HG03045 (cell line): ENCODE data around the gene ITPKB.
"Not testable (repeated sequence)": the region's sequence is repeated elsewhere in the genome, so short reads cannot be mapped to it uniquely, and the experiment has no call there.

Experiments
- ATAC-seq: cut with Tn5 transposase; IDR thresholded peaks from one replicate; pipeline ENCODE4 v1.9.1; 2021; ENCODE audit warnings: mild to moderate bottlenecking, moderate library complexity; ENCODE audit not compliant: unreplicated experiment

Gene ITPKB

GRCh38 chr1:226738995-226739695 lies at the start of gene ITPKB:
TSS of gene ITPKB (minus strand) at chr1:226739282. CDS start at chr1:226737458, 1,824 bp downstream.
- ATAC-seq = no peak

DNA sequence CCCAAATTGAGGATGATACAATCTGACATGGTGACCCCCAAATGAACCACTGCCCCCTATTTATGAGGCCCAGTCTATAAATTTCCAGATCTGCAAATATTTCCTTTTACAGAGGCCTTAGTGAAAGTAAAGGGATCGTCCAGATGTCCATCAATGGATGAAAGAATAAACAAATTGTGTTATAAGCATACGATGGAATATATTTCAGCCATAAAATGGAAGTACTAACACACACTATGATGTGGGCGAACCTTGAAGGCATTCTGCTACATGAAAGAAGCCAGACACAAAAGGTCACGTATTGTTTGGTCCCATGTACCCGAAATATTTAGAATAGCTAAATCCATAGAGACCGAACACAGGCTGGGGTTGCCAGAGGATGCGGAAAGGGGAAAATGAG lies 48.6 kb upstream of the ITPKB start:
- no peak for ATAC-seq

GRCh38 chr1:226787071-226787470 lies 48.0 kb upstream of the ITPKB start:
- no peak for ATAC-seq

DNA sequence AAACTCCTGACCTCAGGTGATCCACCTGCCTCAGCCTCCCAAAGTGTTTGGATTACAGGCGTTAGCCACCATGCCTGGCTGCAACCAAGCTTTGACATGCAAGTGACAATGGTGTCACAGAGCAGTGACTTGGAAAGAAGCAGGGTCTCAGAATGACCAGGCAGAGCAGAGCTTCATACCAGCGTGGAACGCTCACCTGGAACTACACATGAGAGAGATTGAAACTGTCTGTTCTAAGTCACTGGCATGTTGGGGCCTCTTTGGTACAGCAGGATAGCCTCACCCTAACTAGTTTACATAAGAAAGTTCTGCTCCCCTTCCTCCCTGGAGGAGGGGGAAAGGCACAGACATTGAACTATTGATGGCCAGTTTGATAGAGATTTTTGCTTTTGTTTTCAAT lies 47.5 kb upstream of the ITPKB start:
- ATAC-seq = peak; percentile 86

- no peak for ATAC-seq
These were observed 46.7 kb upstream of the ITPKB start for GRCh38 chr1:226785805-226786204.

DNA sequence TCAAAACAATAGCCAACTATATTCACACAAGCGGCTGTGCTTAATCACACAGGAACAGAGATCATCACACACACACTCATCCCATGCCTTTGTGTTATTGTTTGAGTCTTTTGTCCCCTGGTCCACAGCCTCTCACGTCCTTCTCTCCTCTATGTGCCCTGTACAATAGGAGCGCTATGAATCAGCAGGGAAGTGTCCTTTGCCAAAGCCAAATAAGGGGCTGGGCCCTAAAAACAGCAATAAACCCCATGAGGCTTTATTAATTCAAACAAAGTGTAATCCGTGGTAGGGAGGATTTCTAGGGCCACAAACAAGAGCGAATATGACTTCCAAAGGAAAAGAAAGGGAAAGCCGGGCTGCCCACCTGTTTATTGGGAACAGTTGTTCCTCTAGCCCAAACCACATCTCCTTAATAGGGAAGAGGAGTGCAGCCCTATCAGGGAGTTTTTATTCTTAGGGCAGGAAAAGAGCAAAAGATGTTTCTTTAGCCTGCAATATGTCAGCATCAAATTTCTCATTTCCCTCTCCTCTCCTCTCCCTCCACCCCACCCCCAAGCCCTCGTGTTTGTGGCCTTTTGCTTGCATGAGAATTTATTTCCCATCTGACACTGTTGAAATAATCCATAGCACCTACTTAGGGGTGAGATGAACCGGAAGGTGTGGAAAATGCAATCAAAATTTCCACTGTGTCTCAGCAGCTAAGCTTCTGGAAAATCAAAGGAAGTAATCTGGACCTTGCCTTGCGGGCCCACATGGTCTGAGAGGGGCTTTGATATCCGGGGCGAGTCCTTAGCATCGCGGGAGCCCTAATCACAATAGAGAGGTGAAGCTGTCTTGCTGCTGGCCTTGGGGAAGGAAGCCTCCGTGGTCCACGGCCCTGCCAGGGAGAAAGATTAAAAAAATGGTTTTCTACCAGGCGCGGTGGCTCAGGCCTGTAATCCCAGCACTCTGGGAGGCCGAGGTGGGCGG lies 45.3 kb upstream of the ITPKB start:
- no peak for ATAC-seq

- no peak for ATAC-seq
These were observed 43.9 kb upstream of the ITPKB start for GRCh38 chr1:226782845-226783601.

- ATAC-seq = no peak
These were observed 43.0 kb upstream of the ITPKB start for GRCh38 chr1:226781937-226782609.

- no peak for ATAC-seq
These were observed 40.5 kb upstream of the ITPKB start for GRCh38 chr1:226779561-226779960.

DNA sequence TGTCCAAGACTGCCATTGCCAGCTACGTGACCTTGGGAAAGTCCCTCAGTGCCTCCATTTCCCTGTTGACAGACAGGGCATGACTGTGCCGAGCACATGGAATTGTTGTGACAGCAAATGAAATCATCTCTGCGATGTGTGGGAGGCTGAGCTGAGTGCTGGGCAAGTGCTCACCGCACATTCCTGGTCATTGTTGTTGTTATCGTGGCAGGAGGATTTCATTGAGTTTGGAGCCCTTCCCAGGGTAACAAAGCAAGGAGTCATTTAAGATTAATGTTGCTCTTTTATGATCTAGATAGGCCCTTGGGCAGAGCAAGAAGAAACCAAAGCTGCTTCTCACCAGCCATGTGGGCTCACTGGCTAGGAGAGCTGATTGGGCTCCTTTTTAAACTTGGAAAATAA lies 39.6 kb upstream of the ITPKB start:
- no peak for ATAC-seq

GRCh38 chr1:226776975-226777374 lies 37.9 kb upstream of the ITPKB start:
- ATAC-seq = no peak

DNA sequence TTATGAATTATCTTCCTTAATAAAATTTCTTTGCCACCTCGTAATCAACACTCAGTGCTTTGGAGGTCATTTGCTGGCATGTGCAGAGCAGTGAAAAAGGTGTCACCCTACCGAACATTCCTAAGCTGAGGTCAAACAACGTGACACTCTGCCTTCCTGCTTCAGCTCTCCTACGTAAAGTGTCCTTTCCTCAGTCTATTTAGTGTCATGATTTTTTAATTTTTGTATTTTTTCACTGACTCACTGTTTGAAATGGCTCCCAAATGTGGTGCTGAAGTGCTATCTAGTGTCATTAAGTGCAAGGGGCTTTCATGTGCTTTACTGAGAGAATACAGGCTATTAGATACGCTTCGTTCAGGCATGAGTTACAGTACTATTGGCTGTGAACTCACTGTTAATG lies 37.0 kb upstream of the ITPKB start:
- ATAC-seq = no peak

- peak; percentile 79 for ATAC-seq
These were observed 33.5 kb upstream of the ITPKB start for GRCh38 chr1:226772446-226773139.

- not testable (repeated sequence) for ATAC-seq
These were observed 28.1 kb upstream of the ITPKB start for GRCh38 chr1:226767170-226767569.

DNA sequence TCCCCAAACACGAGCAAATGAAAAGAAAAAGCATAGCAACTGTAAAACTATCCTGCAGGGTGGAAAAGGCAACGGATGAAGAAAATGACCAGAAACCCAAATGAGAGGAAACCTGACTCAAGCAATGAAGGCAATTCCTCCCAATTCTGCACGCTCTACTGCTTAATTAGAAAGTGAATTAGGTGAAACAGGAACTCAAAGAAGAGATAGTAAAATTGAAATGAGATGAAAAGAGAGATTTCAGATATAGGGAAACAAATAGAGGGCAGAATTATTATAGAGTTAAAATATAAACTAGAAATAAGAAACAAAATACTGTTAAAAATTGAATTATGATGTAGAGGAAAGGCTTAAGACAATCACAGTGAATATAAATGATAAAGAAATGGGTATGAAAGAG lies 27.5 kb upstream of the ITPKB start:
- no peak for ATAC-seq

DNA sequence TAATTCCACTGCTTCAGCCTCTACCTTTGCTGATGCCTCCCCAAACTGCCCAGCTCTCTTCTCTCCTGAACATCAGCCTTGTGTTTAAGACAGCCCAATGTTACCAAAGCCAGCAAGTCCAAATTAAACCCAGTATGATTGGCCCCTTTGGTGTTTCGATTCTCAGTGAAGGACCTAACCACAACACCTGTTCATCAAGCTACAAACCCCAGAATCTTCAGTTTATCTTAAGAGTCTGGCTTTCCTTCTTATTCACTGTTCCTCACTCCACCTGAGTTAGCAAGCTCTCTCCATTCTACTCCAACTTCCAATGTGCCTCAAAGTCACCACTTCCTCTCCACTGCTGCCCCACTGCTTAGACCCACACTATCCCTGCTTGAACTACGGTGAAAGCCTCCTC lies 25.5 kb upstream of the ITPKB start:
- ATAC-seq = peak; percentile 85

GRCh38 chr1:226763905-226764264 lies 24.8 kb upstream of the ITPKB start:
- no peak for ATAC-seq

- ATAC-seq = no peak
These were observed 24.2 kb upstream of the ITPKB start for GRCh38 chr1:226762988-226763904.

DNA sequence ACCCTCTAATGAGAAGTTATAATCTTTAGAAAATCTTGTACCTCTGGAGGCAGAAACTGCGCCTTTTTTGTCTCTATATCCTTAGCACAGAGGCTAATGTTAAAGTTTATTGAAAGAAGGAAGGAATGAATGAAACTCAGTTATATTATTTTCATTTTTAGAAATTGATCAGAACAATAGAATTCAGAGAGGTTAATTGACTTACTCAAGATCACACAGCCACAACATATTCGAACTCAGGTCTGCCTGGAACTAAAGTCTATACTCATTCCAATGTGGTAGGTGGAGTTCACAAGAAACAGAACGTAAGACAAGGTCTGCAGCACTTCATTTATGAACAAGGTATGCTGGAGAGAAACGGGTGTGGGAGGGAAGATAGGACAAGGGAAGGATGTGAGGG lies 23.0 kb upstream of the ITPKB start:
- ATAC-seq = no peak
